Globus pallidus (tissue), 1 donor: ENCODE measurements around the gene ETNK1.

Source experiments
- DNase-seq: peaks from one replicate; pipeline ENCODE4 v3.0.0-alpha.2; 2015; ENCODE audit warnings: low spot score

The ETNK1 gene

GRCh38 chr12:22634883-22635282, 9.9 kb downstream of the ETNK1 start:
- DNase-seq, result no peak

- DNase-seq, result no peak
Measured at GRCh38 chr12:22635812-22636211, 10.8 kb downstream of the ETNK1 start.

- DNase-seq, result no peak
Measured at GRCh38 chr12:22640851-22641250, 15.9 kb downstream of the ETNK1 start.

GRCh38 chr12:22641353-22642053, 16.5 kb downstream of the ETNK1 start:
- DNase-seq, result no peak

GRCh38 chr12:22648668-22649067, 23.7 kb downstream of the ETNK1 start:
- no peak for DNase-seq

GRCh38 chr12:22653075-22653474, 28.1 kb downstream of the ETNK1 start:
- DNase-seq, result no peak

- no peak for DNase-seq
Measured at GRCh38 chr12:22653791-22654190, 28.8 kb downstream of the ETNK1 start.

- DNase-seq, result no peak
Measured at GRCh38 chr12:22656376-22656775, 31.4 kb downstream of the ETNK1 start.

- no peak for DNase-seq
Measured at GRCh38 chr12:22656831-22657230, 31.9 kb downstream of the ETNK1 start.

GRCh38 chr12:22657538-22657937, 32.6 kb downstream of the ETNK1 start:
- DNase-seq, result no peak

- DNase-seq, result no peak
Measured at GRCh38 chr12:22658214-22658613, 33.2 kb downstream of the ETNK1 start.

GRCh38 chr12:22662356-22662755, 37.4 kb downstream of the ETNK1 start:
- DNase-seq, result no peak

GRCh38 chr12:22665476-22665875, 40.5 kb downstream of the ETNK1 start:
- no peak for DNase-seq

- no peak for DNase-seq
Measured at GRCh38 chr12:22667122-22667521, 42.2 kb downstream of the ETNK1 start.

GRCh38 chr12:22668441-22668840, 43.5 kb downstream of the ETNK1 start:
- no peak for DNase-seq

- no peak for DNase-seq
Measured at GRCh38 chr12:22670762-22671161, 45.8 kb downstream of the ETNK1 start.

GRCh38 chr12:22672951-22673350, 48.0 kb downstream of the ETNK1 start:
- DNase-seq, result no peak

GRCh38 chr12:22677781-22678574, 53.0 kb downstream of the ETNK1 start:
- peak; percentile 30 for DNase-seq

GRCh38 chr12:22682663-22683062, 57.7 kb downstream of the ETNK1 start:
- no peak for DNase-seq

GRCh38 chr12:22683131-22683530, 58.2 kb downstream of the ETNK1 start:
- DNase-seq, result no peak

GRCh38 chr12:22684140-22685118, 59.5 kb downstream of the ETNK1 start:
- DNase-seq, result peak; percentile 59

GRCh38 chr12:22686193-22686592, 61.2 kb downstream of the ETNK1 start:
- DNase-seq, result no peak
